Gastroesophageal sphincter (tissue), 3 donors: ENCODE measurements around the gene MYBPH.

Experiments
- EP300 ChIP-seq: sonication (generic); formaldehyde crosslinking; IDR thresholded peaks from one replicate; pipeline ENCODE4 v1.6.1; 2017; ENCODE audit warnings: antibody characterized with exemption, mild to moderate bottlenecking
- TF ChIP-seq, protein P1 (sequence below), 4 experiments: fragments of 200-600 bp in 2 of 4; fragments of 450-650 bp in 2 of 4; sonication (generic) in 1 of 4; IDR thresholded peaks; one replicate each; pipeline ENCODE4 v1.5.1; 2017 to 2019; ENCODE audit warnings: antibody characterized with exemption in 4 of 4, mild to moderate bottlenecking in 2 of 4, moderate library complexity in 2 of 4

DNA sequence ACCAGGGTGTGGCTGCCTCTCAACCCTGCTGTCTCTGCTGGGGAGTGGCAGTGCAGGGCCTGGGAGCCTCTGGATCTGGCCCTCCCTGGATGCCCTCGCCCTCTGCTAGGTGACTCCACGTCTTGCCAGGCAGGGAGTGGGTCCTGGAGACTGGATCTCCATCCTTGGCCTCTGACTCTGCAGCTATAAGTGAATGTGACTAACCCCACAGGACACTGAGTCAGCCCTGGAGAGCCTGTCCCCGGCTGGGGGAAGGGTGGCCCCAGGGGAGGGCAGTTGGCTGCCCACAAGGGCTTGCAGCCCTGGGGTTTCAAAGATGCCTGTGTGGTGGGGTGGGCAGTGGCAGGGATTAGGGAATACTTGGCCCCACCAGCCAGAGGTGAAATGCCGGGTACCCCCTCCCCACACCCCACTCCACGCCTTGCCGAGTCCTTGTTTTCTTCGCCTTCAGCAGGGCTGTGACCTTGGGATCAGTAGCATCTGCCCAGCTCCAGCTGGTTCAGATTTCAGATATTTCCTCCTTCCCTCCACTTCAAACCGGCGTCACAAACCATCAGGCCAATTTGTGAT lies 1.9 kb upstream of the MYBPH start:
- TF ChIP-seq, protein P1, sequence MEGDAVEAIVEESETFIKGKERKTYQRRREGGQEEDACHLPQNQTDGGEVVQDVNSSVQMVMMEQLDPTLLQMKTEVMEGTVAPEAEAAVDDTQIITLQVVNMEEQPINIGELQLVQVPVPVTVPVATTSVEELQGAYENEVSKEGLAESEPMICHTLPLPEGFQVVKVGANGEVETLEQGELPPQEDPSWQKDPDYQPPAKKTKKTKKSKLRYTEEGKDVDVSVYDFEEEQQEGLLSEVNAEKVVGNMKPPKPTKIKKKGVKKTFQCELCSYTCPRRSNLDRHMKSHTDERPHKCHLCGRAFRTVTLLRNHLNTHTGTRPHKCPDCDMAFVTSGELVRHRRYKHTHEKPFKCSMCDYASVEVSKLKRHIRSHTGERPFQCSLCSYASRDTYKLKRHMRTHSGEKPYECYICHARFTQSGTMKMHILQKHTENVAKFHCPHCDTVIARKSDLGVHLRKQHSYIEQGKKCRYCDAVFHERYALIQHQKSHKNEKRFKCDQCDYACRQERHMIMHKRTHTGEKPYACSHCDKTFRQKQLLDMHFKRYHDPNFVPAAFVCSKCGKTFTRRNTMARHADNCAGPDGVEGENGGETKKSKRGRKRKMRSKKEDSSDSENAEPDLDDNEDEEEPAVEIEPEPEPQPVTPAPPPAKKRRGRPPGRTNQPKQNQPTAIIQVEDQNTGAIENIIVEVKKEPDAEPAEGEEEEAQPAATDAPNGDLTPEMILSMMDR (IDR thresholded peaks at IDR 0.05) = no peak
- no peak for TF ChIP-seq EP300
